ENCODE measurements around the gene LHFPL3. TPM values are rescaled to one million over a fixed set of nuclear protein-coding genes. Genes with fewer than 3 reads are reported as not detected.

The LHFPL3 gene
- total and polyA plus RNA-seq, 2 of the 13 experiments (the other 11 are each of a cell fraction or from before 2014, with no cell fraction given) = not detected

DNA sequence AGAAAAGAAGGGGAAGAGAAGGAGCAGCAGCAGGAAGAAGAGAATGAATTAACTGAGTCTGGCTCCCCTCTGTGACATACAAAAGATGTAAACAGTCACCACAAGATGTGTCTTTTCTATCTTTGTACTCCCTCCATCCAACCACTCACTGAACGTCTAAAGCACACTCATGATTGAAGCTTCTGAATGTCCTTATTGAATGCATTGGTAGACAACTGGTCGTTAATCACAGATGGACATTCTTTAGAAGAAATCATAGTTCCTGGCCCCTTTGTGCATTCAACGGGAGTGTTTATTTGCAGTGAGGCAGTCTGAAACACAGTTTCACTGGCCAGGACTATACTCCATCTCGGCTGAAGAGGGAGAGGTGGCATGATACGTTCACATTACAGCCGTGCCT lies 479.3 kb downstream of the LHFPL3 start:
- ChIA-PET CTCF (ENCODE audit: low intra/inter-chr PET ratio, low total read pairs) (no interaction called here), POLR2A (no interaction called here)
- Histone ChIP-seq H3K36me3 (replicated peaks in 1 of 2; ENCODE audit: control insufficient read depth in 1 of 2, insufficient read depth in 2 of 2, low read length in 2 of 2) (no peaks in the 10 kb centered on the region), H3K4me3 (replicated peaks in 1 of 3; ENCODE audit: insufficient read depth in 1 of 3, low read depth in 2 of 3, low read length in 3 of 3) (no peak overlapping the region), H3K9me3 (ENCODE audit: low read length) (no peaks in the 10 kb centered on the region), H3K4me1 (ENCODE audit: insufficient read depth, low read length) (no peaks in the 10 kb centered on the region), H3K79me2 (ENCODE audit: insufficient read depth, low read length) (no peaks in the 10 kb centered on the region), H3K9ac (ENCODE audit: insufficient read depth, low read depth, low read length) (no peak overlapping the region), H3K27ac (ENCODE audit: extremely low read length, insufficient read depth, low read length) (no peak overlapping the region), H4K20me1 (ENCODE audit: insufficient read depth, low read length) (no peaks in the 10 kb centered on the region), H3K4me2 (ENCODE audit: low read depth, low read length) (no peak overlapping the region), H3K27me3 (ENCODE audit: control insufficient read depth in 1 of 2, insufficient read depth in 2 of 2, low read length in 2 of 2) (peaks cover 0 to 8% of the 10 kb centered on the region in 2 experiments; a peak in 3 of 5 replicates), H2AFZ (ENCODE audit: low read length) (no peak overlapping the region)
- FAIRE-seq (no peak), ATAC-seq (no peak), DNase-seq (ENCODE audit: low spot score) (no peak)
- TF ChIP-seq PRPF4 (IDR thresholded peaks at IDR 0.05; ENCODE audit: low read depth, low read length, poor library complexity, severe bottlenecking) (no peak), HDAC1 (CRISPR knock-in tag; IDR thresholded peaks at IDR 0.05) (no peak), PHF5A (CRISPR knock-in tag; IDR thresholded peaks at IDR 0.05; ENCODE audit: low read depth, unreplicated experiment) (no peak), ZBTB38 (CRISPR knock-in tag; IDR thresholded peaks at IDR 0.05) (no peak), HOXA9 (CRISPR knock-in tag; IDR thresholded peaks at IDR 0.05; ENCODE audit: borderline replicate concordance) (no peak)
- TF ChIP-seq, protein P1, sequence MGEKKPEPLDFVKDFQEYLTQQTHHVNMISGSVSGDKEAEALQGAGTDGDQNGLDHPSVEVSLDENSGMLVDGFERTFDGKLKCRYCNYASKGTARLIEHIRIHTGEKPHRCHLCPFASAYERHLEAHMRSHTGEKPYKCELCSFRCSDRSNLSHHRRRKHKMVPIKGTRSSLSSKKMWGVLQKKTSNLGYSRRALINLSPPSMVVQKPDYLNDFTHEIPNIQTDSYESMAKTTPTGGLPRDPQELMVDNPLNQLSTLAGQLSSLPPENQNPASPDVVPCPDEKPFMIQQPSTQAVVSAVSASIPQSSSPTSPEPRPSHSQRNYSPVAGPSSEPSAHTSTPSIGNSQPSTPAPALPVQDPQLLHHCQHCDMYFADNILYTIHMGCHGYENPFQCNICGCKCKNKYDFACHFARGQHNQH (CRISPR knock-in tag; IDR thresholded peaks at IDR 0.05) = no peak
- TF ChIP-seq, protein P2, sequence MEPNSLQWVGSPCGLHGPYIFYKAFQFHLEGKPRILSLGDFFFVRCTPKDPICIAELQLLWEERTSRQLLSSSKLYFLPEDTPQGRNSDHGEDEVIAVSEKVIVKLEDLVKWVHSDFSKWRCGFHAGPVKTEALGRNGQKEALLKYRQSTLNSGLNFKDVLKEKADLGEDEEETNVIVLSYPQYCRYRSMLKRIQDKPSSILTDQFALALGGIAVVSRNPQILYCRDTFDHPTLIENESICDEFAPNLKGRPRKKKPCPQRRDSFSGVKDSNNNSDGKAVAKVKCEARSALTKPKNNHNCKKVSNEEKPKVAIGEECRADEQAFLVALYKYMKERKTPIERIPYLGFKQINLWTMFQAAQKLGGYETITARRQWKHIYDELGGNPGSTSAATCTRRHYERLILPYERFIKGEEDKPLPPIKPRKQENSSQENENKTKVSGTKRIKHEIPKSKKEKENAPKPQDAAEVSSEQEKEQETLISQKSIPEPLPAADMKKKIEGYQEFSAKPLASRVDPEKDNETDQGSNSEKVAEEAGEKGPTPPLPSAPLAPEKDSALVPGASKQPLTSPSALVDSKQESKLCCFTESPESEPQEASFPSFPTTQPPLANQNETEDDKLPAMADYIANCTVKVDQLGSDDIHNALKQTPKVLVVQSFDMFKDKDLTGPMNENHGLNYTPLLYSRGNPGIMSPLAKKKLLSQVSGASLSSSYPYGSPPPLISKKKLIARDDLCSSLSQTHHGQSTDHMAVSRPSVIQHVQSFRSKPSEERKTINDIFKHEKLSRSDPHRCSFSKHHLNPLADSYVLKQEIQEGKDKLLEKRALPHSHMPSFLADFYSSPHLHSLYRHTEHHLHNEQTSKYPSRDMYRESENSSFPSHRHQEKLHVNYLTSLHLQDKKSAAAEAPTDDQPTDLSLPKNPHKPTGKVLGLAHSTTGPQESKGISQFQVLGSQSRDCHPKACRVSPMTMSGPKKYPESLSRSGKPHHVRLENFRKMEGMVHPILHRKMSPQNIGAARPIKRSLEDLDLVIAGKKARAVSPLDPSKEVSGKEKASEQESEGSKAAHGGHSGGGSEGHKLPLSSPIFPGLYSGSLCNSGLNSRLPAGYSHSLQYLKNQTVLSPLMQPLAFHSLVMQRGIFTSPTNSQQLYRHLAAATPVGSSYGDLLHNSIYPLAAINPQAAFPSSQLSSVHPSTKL (CRISPR knock-in tag; IDR thresholded peaks at IDR 0.05) = no peak
- TF ChIP-seq, protein P3, sequence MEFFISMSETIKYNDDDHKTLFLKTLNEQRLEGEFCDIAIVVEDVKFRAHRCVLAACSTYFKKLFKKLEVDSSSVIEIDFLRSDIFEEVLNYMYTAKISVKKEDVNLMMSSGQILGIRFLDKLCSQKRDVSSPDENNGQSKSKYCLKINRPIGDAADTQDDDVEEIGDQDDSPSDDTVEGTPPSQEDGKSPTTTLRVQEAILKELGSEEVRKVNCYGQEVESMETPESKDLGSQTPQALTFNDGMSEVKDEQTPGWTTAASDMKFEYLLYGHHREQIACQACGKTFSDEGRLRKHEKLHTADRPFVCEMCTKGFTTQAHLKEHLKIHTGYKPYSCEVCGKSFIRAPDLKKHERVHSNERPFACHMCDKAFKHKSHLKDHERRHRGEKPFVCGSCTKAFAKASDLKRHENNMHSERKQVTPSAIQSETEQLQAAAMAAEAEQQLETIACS (CRISPR knock-in tag; IDR thresholded peaks at IDR 0.05) = no peak
- TF ChIP-seq, protein P4, sequence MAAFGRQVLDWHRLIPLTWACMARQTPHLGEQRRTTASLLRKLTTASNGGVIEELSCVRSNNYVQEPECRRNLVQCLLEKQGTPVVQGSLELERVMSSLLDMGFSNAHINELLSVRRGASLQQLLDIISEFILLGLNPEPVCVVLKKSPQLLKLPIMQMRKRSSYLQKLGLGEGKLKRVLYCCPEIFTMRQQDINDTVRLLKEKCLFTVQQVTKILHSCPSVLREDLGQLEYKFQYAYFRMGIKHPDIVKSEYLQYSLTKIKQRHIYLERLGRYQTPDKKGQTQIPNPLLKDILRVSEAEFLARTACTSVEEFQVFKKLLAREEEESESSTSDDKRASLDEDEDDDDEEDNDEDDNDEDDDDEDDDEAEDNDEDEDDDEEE (CRISPR knock-in tag; IDR thresholded peaks at IDR 0.05) = no peak
- TF ChIP-seq, protein P5, sequence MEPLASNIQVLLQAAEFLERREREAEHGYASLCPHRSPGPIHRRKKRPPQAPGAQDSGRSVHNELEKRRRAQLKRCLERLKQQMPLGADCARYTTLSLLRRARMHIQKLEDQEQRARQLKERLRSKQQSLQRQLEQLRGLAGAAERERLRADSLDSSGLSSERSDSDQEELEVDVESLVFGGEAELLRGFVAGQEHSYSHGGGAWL (CRISPR knock-in tag; IDR thresholded peaks at IDR 0.05) = no peak
- 7% methylated on average over 6 of the region's 6 CpGs for WGBS (ENCODE audit: low lambda C conversion rate)
- no TSS peak for BruUV-seq (replicated peaks)
- in situ Hi-C loops (cut with HindIII; ENCODE audit: extremely low pct_ligation_motif_present, low pct_unique_long_range_greater_than_20kb) = no loop called here
- intact Hi-C loops (cut with micrococcal nuclease; ENCODE audit: unreplicated experiment) = no loop called here
